ENCODE measurements around the gene KRT2.

DNA sequence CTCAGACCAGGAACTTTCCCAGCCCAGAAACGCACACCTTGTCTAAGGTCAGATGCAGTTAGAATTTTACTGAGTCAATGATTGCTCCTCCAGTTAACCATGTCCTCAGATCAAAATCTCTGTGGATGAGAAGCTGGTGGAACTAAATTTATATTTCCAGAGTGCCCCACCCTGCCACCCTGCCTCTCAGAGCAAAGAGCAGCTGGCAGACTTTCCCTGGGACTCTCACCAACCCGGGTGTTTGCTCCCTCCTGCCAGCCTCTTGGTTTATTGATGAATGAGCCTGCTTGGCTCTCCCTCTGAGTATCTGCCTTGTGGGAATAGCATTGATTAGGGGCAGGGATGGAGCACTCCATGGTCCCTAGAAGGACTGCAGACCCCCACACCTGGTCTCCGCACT, 34.1 kb upstream of the KRT2 start:
- TF ChIP-seq, protein P1, sequence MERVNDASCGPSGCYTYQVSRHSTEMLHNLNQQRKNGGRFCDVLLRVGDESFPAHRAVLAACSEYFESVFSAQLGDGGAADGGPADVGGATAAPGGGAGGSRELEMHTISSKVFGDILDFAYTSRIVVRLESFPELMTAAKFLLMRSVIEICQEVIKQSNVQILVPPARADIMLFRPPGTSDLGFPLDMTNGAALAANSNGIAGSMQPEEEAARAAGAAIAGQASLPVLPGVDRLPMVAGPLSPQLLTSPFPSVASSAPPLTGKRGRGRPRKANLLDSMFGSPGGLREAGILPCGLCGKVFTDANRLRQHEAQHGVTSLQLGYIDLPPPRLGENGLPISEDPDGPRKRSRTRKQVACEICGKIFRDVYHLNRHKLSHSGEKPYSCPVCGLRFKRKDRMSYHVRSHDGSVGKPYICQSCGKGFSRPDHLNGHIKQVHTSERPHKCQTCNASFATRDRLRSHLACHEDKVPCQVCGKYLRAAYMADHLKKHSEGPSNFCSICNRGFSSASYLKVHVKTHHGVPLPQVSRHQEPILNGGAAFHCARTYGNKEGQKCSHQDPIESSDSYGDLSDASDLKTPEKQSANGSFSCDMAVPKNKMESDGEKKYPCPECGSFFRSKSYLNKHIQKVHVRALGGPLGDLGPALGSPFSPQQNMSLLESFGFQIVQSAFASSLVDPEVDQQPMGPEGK (CRISPR knock-in tag; IDR thresholded peaks at IDR 0.05; ENCODE audit: borderline replicate concordance): no peak
- no peak for TF ChIP-seq ZNF565 (CRISPR knock-in tag; conservative IDR thresholded peaks at IDR 0.05; ENCODE audit: low read depth)
- TF ChIP-seq, protein P2, sequence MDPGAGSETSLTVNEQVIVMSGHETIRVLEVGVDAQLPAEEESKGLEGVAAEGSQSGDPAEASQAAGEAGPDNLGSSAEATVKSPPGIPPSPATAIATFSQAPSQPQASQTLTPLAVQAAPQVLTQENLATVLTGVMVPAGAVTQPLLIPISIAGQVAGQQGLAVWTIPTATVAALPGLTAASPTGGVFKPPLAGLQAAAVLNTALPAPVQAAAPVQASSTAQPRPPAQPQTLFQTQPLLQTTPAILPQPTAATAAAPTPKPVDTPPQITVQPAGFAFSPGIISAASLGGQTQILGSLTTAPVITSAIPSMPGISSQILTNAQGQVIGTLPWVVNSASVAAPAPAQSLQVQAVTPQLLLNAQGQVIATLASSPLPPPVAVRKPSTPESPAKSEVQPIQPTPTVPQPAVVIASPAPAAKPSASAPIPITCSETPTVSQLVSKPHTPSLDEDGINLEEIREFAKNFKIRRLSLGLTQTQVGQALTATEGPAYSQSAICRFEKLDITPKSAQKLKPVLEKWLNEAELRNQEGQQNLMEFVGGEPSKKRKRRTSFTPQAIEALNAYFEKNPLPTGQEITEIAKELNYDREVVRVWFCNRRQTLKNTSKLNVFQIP (CRISPR knock-in tag; IDR thresholded peaks at IDR 0.05; ENCODE audit: borderline replicate concordance, low read depth): no peak
- TF ChIP-seq, protein P3, sequence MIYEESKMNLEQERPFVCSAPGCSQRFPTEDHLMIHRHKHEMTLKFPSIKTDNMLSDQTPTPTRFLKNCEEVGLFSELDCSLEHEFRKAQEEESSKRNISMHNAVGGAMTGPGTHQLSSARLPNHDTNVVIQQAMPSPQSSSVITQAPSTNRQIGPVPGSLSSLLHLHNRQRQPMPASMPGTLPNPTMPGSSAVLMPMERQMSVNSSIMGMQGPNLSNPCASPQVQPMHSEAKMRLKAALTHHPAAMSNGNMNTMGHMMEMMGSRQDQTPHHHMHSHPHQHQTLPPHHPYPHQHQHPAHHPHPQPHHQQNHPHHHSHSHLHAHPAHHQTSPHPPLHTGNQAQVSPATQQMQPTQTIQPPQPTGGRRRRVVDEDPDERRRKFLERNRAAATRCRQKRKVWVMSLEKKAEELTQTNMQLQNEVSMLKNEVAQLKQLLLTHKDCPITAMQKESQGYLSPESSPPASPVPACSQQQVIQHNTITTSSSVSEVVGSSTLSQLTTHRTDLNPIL (CRISPR knock-in tag; IDR thresholded peaks at IDR 0.05; ENCODE audit: low read depth): no peak
- TF ChIP-seq TOX (CRISPR knock-in tag; IDR thresholded peaks at IDR 0.05; ENCODE audit: borderline replicate concordance): no peak
- no peak for TF ChIP-seq ESRRG (CRISPR knock-in tag; IDR thresholded peaks at IDR 0.05)
- TF ChIP-seq, protein P4, sequence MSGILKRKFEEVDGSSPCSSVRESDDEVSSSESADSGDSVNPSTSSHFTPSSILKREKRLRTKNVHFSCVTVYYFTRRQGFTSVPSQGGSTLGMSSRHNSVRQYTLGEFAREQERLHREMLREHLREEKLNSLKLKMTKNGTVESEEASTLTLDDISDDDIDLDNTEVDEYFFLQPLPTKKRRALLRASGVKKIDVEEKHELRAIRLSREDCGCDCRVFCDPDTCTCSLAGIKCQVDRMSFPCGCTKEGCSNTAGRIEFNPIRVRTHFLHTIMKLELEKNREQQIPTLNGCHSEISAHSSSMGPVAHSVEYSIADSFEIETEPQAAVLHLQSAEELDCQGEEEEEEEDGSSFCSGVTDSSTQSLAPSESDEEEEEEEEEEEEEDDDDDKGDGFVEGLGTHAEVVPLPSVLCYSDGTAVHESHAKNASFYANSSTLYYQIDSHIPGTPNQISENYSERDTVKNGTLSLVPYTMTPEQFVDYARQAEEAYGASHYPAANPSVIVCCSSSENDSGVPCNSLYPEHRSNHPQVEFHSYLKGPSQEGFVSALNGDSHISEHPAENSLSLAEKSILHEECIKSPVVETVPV (CRISPR knock-in tag; IDR thresholded peaks at IDR 0.05): no peak
- no peak for TF ChIP-seq ZFP3 (CRISPR knock-in tag; IDR thresholded peaks at IDR 0.05)
- TF ChIP-seq RARB (CRISPR knock-in tag; IDR thresholded peaks at IDR 0.05): no peak
- no peak for TF ChIP-seq GLIS3 (CRISPR knock-in tag; IDR thresholded peaks at IDR 0.05)
- no peak for TF ChIP-seq CSDC2 (CRISPR knock-in tag; IDR thresholded peaks at IDR 0.05)
- TF ChIP-seq ARNTL (CRISPR knock-in tag; IDR thresholded peaks at IDR 0.05; ENCODE audit: borderline replicate concordance, low read depth): no peak
- no peak for TF ChIP-seq ZNF8 (CRISPR knock-in tag; IDR thresholded peaks at IDR 0.05)
- no peak for TF ChIP-seq SNAI2 (CRISPR knock-in tag; IDR thresholded peaks at IDR 0.05)
